Right cardiac atrium (tissue), 5 donors: ENCODE results near the gene RGS9. TPM values are rescaled to one million over a fixed set of nuclear protein-coding genes. Genes with fewer than 3 reads are reported as not detected.
"Not testable (repeated sequence)": the region's sequence is repeated elsewhere in the genome, so short reads cannot be mapped to it uniquely, and the experiment has no call there.

Source experiments
- ATAC-seq, 2 donors: fragments of 200-7000 bp; cut with Tn5 transposase; one replicate each; pipeline versions ENCODE4 v1.8.0 to v1.9.1; 2020; ENCODE audit warnings: moderate library complexity in 2 of 2, mild to moderate bottlenecking in 1 of 2
- DNase-seq, 3 donors: peaks; one replicate each; pipeline ENCODE4 v3.0.0-alpha.2; 2020
- H3K27ac ChIP-seq: one replicate; pipeline ENCODE4 v1.5.1; 2013; ENCODE audit warnings: mild to moderate bottlenecking, low read length, control low read depth, moderate library complexity
- H3K27me3 ChIP-seq: one replicate; pipeline ENCODE4 v1.6.1; 2013; ENCODE audit not compliant: control insufficient read depth, insufficient read depth
- H3K4me1 ChIP-seq: one replicate; pipeline ENCODE4 v1.6.1; 2013; ENCODE audit warnings: low read length; ENCODE audit not compliant: control insufficient read depth, insufficient read depth
- H3K4me3 ChIP-seq: one replicate; pipeline ENCODE4 v1.5.1; 2013; ENCODE audit warnings: low read length, control low read depth
- H3K9me3 ChIP-seq: one replicate; pipeline ENCODE4 v1.6.1; 2013; ENCODE audit warnings: low read length; ENCODE audit not compliant: control insufficient read depth
- WGBS: extraction: QIAGEN DNeasy Blood & Tissue Kit; methylation state at CpG from one replicate; pipeline ENCODE4 v1.1.7; 2013; 5-methylcytosine and 5-hydroxymethylcytosine counted together
- intact Hi-C, 4 donors: fragments of 100-400 bp; cut with DNase I; formaldehyde crosslinking; loops; one replicate each; pipeline versions ENCODE4 v1.11.0 to v1.14.0; 2022 to 2023
- polyA plus RNA-seq: library from polyadenylated mRNA; stranded (reverse); fragments of 200-250 nt; gene quantifications from one replicate; pipeline ENCODE4 v1.2.3, GENCODE V29; 2013
- total RNA-seq, 4 donors: library from RNA; stranded (reverse); fragmentation: NEBNext Ultra II Directional; extraction: Animal tissue kit (Norgen Biotek cat#: 25700); gene quantifications; one replicate each; pipeline ENCODE4 v1.2.1, GENCODE V29; 2021
- donor health status: healthy with polysubstance abuse.
- donor health status: DM: no; HTN: yes; CAD: no.
- donor health status: DM: no; HTN: no; CAD: no.
- donor health status: DM: no; HTN: yes; CAD: no; lungs with severe emphysema.
- donor health status: DM: yes; HTN: yes; CAD: no.

Gene RGS9
- total and polyA plus RNA-seq, 5 donors: 4.2 to 15.1 (median 7.9) TPM

DNA sequence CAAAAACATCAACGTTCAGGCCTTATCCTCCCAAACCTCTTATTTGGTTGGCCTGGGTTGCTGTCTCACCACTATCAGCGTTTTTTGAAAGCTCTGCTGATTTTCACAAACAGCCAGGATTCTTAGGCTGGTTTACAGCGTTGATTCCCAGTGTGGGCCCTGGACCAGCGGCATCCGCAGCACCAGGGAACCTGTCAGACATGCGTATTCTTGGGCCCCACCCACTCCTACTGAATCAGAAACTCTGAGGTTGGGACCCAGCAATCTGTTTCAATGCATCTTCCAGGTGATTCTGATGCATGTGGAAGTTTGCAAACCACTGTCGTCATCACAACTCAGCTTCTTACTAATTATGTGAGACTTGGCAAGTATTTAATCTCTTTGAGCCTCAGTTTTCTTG, 58.5 kb downstream of the RGS9 start:
- Histone ChIP-seq H3K4me3 (no peak overlapping the region), H3K27me3 (no peaks in the 10 kb centered on the region), H3K4me1 (no peaks in the 10 kb centered on the region), H3K9me3 (no peaks in the 10 kb centered on the region), H3K27ac (no peak overlapping the region)
- intact Hi-C loops: loop anchor here in 1 of 4 donors (5.0 kb wide), 1 partner anchor 58 kb away; the partner anchor contains the start of gene RGS9
- 61% methylated on average over 7 of the region's 7 CpGs for whole genome bisulfite sequencing
- DNase-seq (no peak), ATAC-seq (no peak)

- WGBS: 67% methylated on average over 5 of the region's 5 CpGs
- ATAC-seq: no peak
Measured at GRCh38 chr17:65196617-65197016, 59.4 kb downstream of the RGS9 start.

GRCh38 chr17:65197201-65197600, 60.0 kb downstream of the RGS9 start:
- no peak overlapping the region for H3K27ac ChIP-seq
- H3K27me3 ChIP-seq: no peaks in the 10 kb centered on the region
- H3K4me3 ChIP-seq: no peak overlapping the region
- 72% methylated on average over 5 of the region's 5 CpGs for WGBS
- no peak for DNase-seq
- H3K9me3 ChIP-seq: no peaks in the 10 kb centered on the region
- H3K4me1 ChIP-seq: no peaks in the 10 kb centered on the region
- ATAC-seq: no peak
- intact Hi-C loops: loop anchor here in 1 of 4 donors (5.0 kb wide), 1 partner anchor 60 kb away; the partner anchor contains the start of gene RGS9

More at GRCh38 chr17:65196617-65197016, 59.4 kb downstream of the RGS9 start:
- H3K9me3 ChIP-seq: no peaks in the 10 kb centered on the region
- no peaks in the 10 kb centered on the region for H3K27me3 ChIP-seq
- H3K4me1 ChIP-seq: no peaks in the 10 kb centered on the region
- no peak for DNase-seq
- intact Hi-C loops: loop anchor here in 1 of 4 donors (5.0 kb wide), 1 partner anchor 59 kb away; the partner anchor contains the start of gene RGS9
- H3K27ac ChIP-seq: no peak overlapping the region
- no peak overlapping the region for H3K4me3 ChIP-seq

DNA sequence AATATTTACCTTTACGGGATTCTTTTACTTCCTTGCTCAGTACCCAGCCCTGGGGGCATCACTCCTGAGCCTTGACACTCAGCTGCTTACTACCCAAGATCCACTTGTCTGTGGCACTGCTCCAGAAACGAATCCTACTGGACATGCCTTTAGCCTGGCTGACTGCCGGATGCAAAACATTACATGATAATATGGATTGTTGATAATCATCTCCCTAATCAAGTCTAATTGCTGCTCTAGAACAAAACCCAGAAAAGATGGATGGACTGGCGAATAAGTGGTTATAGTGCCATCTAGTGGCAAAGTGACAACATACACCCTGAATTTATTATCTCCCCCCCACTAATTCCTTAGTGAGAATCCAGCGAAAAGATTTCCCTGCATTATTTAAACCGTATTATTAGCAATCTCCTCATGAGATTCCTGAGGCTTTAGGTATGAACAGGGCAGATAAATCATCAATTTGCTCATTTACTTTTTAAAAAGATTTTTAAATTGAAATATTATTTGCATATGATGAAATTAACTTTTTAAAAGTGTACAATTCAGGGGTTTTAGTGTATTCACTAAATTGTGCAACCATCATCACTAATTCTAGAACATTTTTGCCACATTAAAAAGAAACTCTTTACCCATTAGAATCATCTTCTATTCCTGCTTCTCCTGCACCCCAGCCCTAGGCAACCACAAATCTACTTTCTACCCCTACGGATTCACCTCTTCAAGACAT, 61.6 kb downstream of the RGS9 start:
- intact Hi-C loops: loop anchor here in 1 of 4 donors (5.0 kb wide), 1 partner anchor 62 kb away; the partner anchor contains the start of gene RGS9
- 20% methylated on average over 7 of the region's 7 CpGs for WGBS
- Histone ChIP-seq H3K9me3 (no peaks in the 10 kb centered on the region), H3K27ac (no peak overlapping the region), H3K4me1 (no peaks in the 10 kb centered on the region), H3K27me3 (no peaks in the 10 kb centered on the region), H3K4me3 (no peak overlapping the region)
- DNase-seq: no peak
- ATAC-seq: peak; percentile 47 to 52

- no peaks in the 10 kb centered on the region for H3K27me3 ChIP-seq
- H3K4me1 ChIP-seq: no peaks in the 10 kb centered on the region
- 81% methylated on average over 10 of the region's 10 CpGs for WGBS
- intact Hi-C loops: no loop called here
- no peak overlapping the region for H3K4me3 ChIP-seq
- H3K9me3 ChIP-seq: no peaks in the 10 kb centered on the region
- DNase-seq: no peak
- no peak overlapping the region for H3K27ac ChIP-seq
- ATAC-seq: no peak
Measured at GRCh38 chr17:65201331-65201730, 64.2 kb downstream of the RGS9 start.

GRCh38 chr17:65202844-65203571, 65.8 kb downstream of the RGS9 start:
- Histone ChIP-seq H3K4me1 (no peaks in the 10 kb centered on the region), H3K4me3 (no peak overlapping the region), H3K9me3 (no peaks in the 10 kb centered on the region), H3K27me3 (no peaks in the 10 kb centered on the region), H3K27ac (no peak overlapping the region)
- ATAC-seq (peak in 1 of 2 donors; percentile 17), DNase-seq (no peak)
- intact Hi-C loops: no loop called here
- 66% methylated on average over 9 of the region's 9 CpGs for WGBS

DNA sequence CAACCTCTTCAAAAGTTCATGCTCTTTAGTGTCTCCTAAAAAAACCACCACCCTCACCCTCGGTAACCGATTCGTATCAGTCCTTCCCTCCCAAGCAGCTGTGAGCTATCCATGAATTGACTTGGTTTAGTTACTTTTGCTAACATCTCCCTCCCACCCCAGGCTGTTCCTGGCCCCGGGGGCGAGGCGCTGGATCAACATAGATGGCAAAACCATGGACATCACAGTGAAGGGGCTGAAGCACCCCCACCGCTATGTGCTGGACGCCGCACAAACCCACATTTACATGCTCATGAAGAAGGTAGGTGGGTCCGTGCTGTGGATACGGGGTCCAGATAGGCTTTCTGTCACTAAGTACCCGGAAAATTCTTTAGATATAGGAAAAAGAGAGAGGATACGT, 66.8 kb downstream of the RGS9 start:
- Histone ChIP-seq H3K4me1 (no peaks in the 10 kb centered on the region), H3K9me3 (no peaks in the 10 kb centered on the region), H3K4me3 (no peak overlapping the region), H3K27ac (no peak overlapping the region), H3K27me3 (no peaks in the 10 kb centered on the region)
- intact Hi-C loops: no loop called here
- DNase-seq: no peak
- no peak for ATAC-seq
- WGBS: 90% methylated on average over 13 of the region's 13 CpGs

- intact Hi-C loops: no loop called here
- ATAC-seq (no peak), DNase-seq (no peak)
- H3K4me3 ChIP-seq: no peak overlapping the region
- no peaks in the 10 kb centered on the region for H3K4me1 ChIP-seq
- no peak overlapping the region for H3K27ac ChIP-seq
- no peaks in the 10 kb centered on the region for H3K9me3 ChIP-seq
- no peaks in the 10 kb centered on the region for H3K27me3 ChIP-seq
Measured at GRCh38 chr17:65205655-65206054, 68.5 kb downstream of the RGS9 start.

- ATAC-seq, H3K27me3 ChIP-seq, H3K4me3 ChIP-seq, H3K4me1 ChIP-seq, DNase-seq, intact Hi-C loops, H3K9me3 ChIP-seq, H3K27ac ChIP-seq: not testable (repeated sequence)
- WGBS: 65% methylated on average over 1 of the region's 1 CpG
Measured at GRCh38 chr17:65207448-65207847, 70.3 kb downstream of the RGS9 start.

- intact Hi-C loops: no loop called here
- Histone ChIP-seq H3K4me3 (no peak overlapping the region), H3K27me3 (no peaks in the 10 kb centered on the region), H3K27ac (no peak overlapping the region), H3K9me3 (no peaks in the 10 kb centered on the region), H3K4me1 (no peaks in the 10 kb centered on the region)
- ATAC-seq: no peak
- no peak for DNase-seq
- 49% methylated on average over 1 of the region's 1 CpG for WGBS
Measured at GRCh38 chr17:65208717-65209116, 71.5 kb downstream of the RGS9 start.

DNA sequence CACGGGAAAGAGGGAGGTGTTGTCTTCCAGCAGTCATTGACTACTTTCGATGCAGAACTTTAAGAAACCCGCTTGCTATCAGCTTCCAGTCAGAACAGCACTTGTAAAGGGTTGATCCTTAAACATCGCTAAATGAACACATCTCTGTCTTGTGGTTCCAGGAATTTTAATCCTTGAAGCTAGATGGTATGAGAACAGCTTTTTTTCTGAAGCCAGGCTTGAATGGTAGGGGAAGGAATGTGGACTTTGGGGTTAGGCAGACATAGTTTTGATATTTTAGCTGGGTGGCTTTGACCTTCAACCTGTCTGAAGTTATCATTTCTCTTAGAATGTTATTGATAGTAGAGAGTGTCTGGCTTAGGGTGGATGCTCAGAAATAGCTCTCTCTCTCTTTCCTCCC, 81.1 kb downstream of the RGS9 start:
- intact Hi-C loops: no loop called here
- Histone ChIP-seq H3K27ac (no peak overlapping the region), H3K9me3 (no peaks in the 10 kb centered on the region), H3K4me3 (no peak overlapping the region), H3K27me3 (no peaks in the 10 kb centered on the region), H3K4me1 (no peaks in the 10 kb centered on the region)
- 72% methylated on average over 4 of the region's 4 CpGs for WGBS
- DNase-seq (no peak), ATAC-seq (no peak)
